PC-3 (cell line): Measurements from ENCODE around the gene BLCAP.

ENCODE experiments used
- EZH2 ChIP-seq: fragments of 300-600 bp; sonication (generic); IDR thresholded peaks from one replicate; pipeline ENCODE4 v1.6.1; 2017; ENCODE audit warnings: antibody characterized with exemption, mild to moderate bottlenecking, low read length; ENCODE audit not compliant: unreplicated experiment
- EZH2phosphoT487 ChIP-seq: fragments of 300-600 bp; sonication (generic); IDR thresholded peaks from 2 replicates; pipeline ENCODE4 v1.6.1; 2018; ENCODE audit warnings: mild to moderate bottlenecking, antibody characterized with exemption, low read length, borderline replicate concordance
- TF ChIP-seq, protein P1 (sequence below): fragments of 300-600 bp; sonication (generic); conservative IDR thresholded peaks from 2 replicates; pipeline ENCODE4 v1.5.1; 2017; ENCODE audit warnings: antibody characterized with exemption, low read depth, mild to moderate bottlenecking, low read length

DNA sequence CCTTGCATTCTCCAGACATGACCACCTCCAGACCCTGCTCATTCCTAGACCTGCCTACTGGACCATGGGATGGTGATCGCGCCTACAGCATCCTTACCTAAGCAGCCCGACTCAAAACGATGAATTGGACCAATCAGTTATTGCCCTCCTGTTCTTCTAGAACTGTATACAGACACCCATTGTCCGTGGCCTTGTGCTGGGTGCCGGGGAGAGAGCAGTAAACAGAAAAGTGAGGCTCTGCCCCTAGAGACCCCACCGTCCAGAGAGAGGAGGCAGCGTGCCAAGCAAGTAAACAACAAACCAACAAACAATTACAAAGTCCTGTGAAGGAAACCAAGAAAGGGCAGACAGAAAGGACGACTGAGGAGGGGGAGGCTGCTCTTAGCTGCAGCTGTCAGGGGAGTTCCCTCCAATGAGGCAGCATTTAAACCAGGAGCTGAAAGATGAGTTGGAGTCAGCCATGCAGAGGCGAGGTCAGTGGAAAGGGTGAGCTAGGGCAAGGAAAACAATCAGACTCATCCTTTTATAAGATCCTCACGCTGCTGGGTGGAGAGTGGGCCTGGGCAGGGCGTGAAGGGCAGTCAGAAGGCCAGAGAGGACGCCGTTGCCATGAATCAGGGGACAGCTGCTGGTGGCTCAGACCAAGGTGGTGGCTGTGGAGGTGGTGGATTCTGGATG lies 37.6 kb upstream of the BLCAP start:
- TF ChIP-seq, protein P1, sequence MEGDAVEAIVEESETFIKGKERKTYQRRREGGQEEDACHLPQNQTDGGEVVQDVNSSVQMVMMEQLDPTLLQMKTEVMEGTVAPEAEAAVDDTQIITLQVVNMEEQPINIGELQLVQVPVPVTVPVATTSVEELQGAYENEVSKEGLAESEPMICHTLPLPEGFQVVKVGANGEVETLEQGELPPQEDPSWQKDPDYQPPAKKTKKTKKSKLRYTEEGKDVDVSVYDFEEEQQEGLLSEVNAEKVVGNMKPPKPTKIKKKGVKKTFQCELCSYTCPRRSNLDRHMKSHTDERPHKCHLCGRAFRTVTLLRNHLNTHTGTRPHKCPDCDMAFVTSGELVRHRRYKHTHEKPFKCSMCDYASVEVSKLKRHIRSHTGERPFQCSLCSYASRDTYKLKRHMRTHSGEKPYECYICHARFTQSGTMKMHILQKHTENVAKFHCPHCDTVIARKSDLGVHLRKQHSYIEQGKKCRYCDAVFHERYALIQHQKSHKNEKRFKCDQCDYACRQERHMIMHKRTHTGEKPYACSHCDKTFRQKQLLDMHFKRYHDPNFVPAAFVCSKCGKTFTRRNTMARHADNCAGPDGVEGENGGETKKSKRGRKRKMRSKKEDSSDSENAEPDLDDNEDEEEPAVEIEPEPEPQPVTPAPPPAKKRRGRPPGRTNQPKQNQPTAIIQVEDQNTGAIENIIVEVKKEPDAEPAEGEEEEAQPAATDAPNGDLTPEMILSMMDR: no peak
- TF ChIP-seq EZH2 (no peak), EZH2phosphoT487 (no peak)
